ENCODE results near the gene NOSTRIN.

- no peak for TF ChIP-seq YY1 (IDR thresholded peaks at IDR 0.05; ENCODE audit: insufficient read depth, insufficient read length)
- no peak for TF ChIP-seq ZNF274 (IDR thresholded peaks at IDR 0.05; ENCODE audit: low read depth, low read length)
Measured at GRCh38 chr2:168775837-168776236, 26.6 kb upstream of the NOSTRIN start.

Data from NT2/D1 (cell line).